ENCODE measurements around the gene PKMYT1.
A peak's percentile ranks its signal among the peaks of the same experiment; 100 is the strongest.

The PKMYT1 gene

GRCh38 chr16:3012246-3012645 is 32.0 kb upstream of the PKMYT1 start:
- H3K4me1 ChIP-seq (ENCODE audit: insufficient read depth, low read length) = peaks cover 52% of the 10 kb centered on the region
- H3K36me3 ChIP-seq (ENCODE audit: insufficient read depth, low read length) = peaks cover 4% of the 10 kb centered on the region; the same call in 1 of the 2 replicates
- peak overlapping the region; percentile 45; the same call in 1 of the 2 replicates for H3K9ac ChIP-seq (ENCODE audit: low read depth, low read length)
- H3K9me3 ChIP-seq (ENCODE audit: control insufficient read depth, insufficient read depth, low read length) = no peaks in the 10 kb centered on the region

- peaks cover 59% of the 10 kb centered on the region for H3K4me1 ChIP-seq (ENCODE audit: insufficient read depth, low read length)
- H3K9ac ChIP-seq (ENCODE audit: low read depth, low read length) = no peak overlapping the region
- H3K9me3 ChIP-seq (ENCODE audit: control insufficient read depth, insufficient read depth, low read length) = no peaks in the 10 kb centered on the region
- peaks cover 4% of the 10 kb centered on the region; the same call in 1 of the 2 replicates for H3K36me3 ChIP-seq (ENCODE audit: insufficient read depth, low read length)
These were observed 30.3 kb upstream of the PKMYT1 start for GRCh38 chr16:3010510-3010909.

- Histone ChIP-seq H3K9me3 (ENCODE audit: control insufficient read depth, insufficient read depth, low read length) (no peaks in the 10 kb centered on the region), H3K36me3 (ENCODE audit: insufficient read depth, low read length) (peaks cover under 1% of the 10 kb centered on the region; the same call in 1 of the 2 replicates), H3K4me1 (ENCODE audit: insufficient read depth, low read length) (peaks cover 59% of the 10 kb centered on the region), H3K9ac (ENCODE audit: low read depth, low read length) (peak overlapping the region; percentile 34)
These were observed 29.5 kb upstream of the PKMYT1 start for GRCh38 chr16:3009568-3010390.

- H3K36me3 ChIP-seq (ENCODE audit: insufficient read depth, low read length) = no peaks in the 10 kb centered on the region
- peak overlapping the region; percentile 34 for H3K9ac ChIP-seq (ENCODE audit: low read depth, low read length)
- no peaks in the 10 kb centered on the region for H3K9me3 ChIP-seq (ENCODE audit: control insufficient read depth, insufficient read depth, low read length)
- H3K4me1 ChIP-seq (ENCODE audit: insufficient read depth, low read length) = peaks cover 50% of the 10 kb centered on the region
These were observed 28.4 kb upstream of the PKMYT1 start for GRCh38 chr16:3008690-3009037.

DNA sequence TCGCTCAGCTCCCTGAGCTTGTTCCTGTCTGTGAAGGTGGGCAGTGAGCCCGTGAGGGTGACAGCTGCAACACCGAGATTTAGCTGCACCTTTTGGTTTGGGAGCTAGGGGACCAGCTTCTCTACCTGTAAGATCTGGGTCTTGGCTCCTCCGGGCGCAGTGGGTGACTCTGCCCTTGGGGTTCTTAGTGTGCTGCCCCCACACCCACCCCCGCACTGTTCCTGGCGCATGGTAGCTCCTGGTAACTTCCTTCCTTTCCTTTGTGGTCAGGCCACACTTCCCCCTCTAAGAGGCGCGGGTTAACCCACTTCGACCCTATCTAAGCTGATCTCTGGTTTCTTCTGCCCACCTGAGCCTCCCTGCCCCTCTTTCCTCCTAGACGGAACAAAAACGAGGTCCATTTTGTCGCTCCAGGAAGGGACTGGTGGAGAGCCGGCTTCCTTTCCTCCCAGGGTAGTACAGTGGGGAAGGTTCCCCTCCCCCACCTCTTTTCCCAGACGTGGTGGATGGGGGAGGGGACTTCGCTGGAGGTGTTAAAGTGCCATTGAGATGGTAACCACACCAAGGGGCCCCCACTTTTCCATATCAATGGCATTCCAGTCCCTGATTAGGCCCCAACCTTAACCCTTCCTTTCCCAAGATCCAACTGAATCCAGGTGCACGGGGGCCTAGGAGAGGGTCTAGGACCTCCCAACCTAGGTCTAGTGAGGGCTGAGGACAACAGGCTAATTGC is 27.9 kb upstream of the PKMYT1 start:
- Histone ChIP-seq H3K9ac (ENCODE audit: low read depth, low read length) (peak overlapping the region; percentile 55), H3K9me3 (ENCODE audit: control insufficient read depth, insufficient read depth, low read length) (no peaks in the 10 kb centered on the region), H3K4me1 (ENCODE audit: insufficient read depth, low read length) (peaks cover 45% of the 10 kb centered on the region), H3K36me3 (ENCODE audit: insufficient read depth, low read length) (no peaks in the 10 kb centered on the region)

DNA sequence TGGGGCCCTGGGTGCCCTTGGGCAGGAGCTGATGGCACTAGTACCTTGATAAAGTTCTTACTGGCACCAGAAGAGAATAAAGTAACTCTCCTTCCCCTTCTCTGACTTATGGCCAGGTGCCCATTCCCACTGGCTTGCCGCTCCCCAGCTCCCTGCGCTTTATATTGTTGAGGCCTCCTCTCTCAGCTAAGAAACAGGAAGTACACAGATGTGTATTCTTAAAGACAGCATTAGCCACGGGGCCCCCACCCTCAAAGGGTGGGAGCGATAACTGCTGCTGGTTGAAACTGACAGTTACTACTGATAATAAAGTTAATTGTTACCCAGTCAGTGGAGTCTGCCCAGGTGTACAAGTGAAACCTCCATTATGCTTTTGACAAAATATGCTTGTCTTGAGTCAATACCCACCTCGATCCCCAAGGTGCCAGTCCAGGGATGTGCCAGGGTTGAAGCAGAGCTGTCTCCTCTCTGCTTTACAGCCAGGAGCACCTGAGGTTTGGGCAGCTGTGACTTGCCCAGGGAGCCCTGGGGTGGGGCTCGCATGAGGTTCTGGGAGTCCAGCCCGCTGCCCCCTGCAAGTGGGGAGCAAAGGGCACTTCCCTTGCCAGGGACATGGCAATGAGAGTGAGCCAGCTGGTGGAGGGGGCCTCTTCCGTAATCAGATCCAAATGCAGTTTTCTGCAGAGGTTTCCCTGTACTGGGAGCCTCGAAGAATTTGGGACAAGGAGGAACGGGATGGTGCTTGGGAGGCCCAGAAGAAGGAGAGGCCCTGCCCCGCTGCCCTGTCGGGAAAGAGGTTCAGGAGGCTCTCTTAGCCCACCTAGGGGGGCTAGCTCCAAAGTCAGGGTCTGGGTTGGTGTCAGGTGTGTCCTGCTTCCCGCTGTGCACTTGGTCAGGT is 27.1 kb upstream of the PKMYT1 start:
- H3K36me3 ChIP-seq (ENCODE audit: insufficient read depth, low read length) = no peaks in the 10 kb centered on the region
- peak overlapping the region; percentile 55 for H3K9ac ChIP-seq (ENCODE audit: low read depth, low read length)
- peaks cover 41% of the 10 kb centered on the region for H3K4me1 ChIP-seq (ENCODE audit: insufficient read depth, low read length)
- H3K9me3 ChIP-seq (ENCODE audit: control insufficient read depth, insufficient read depth, low read length) = no peaks in the 10 kb centered on the region

- Histone ChIP-seq H3K9ac (ENCODE audit: low read depth, low read length) (peak overlapping the region; percentile 71), H3K9me3 (ENCODE audit: control insufficient read depth, insufficient read depth, low read length) (no peaks in the 10 kb centered on the region), H3K36me3 (ENCODE audit: insufficient read depth, low read length) (no peaks in the 10 kb centered on the region), H3K4me1 (ENCODE audit: insufficient read depth, low read length) (peaks cover 25% of the 10 kb centered on the region)
These were observed 24.6 kb upstream of the PKMYT1 start for GRCh38 chr16:3004781-3005284.

GRCh38 chr16:3004319-3004718 is 24.1 kb upstream of the PKMYT1 start:
- Histone ChIP-seq H3K9me3 (ENCODE audit: control insufficient read depth, insufficient read depth, low read length) (no peaks in the 10 kb centered on the region), H3K4me1 (ENCODE audit: insufficient read depth, low read length) (peaks cover 23% of the 10 kb centered on the region), H3K9ac (ENCODE audit: low read depth, low read length) (no peak overlapping the region), H3K36me3 (ENCODE audit: insufficient read depth, low read length) (no peaks in the 10 kb centered on the region)

GRCh38 chr16:3003582-3004270 is 23.5 kb upstream of the PKMYT1 start:
- Histone ChIP-seq H3K36me3 (ENCODE audit: insufficient read depth, low read length) (no peaks in the 10 kb centered on the region), H3K9ac (ENCODE audit: low read depth, low read length) (no peak overlapping the region), H3K4me1 (ENCODE audit: insufficient read depth, low read length) (peaks cover 20% of the 10 kb centered on the region), H3K9me3 (ENCODE audit: control insufficient read depth, insufficient read depth, low read length) (no peaks in the 10 kb centered on the region)

- H3K36me3 ChIP-seq (ENCODE audit: insufficient read depth, low read length) = no peaks in the 10 kb centered on the region
- H3K9ac ChIP-seq (ENCODE audit: low read depth, low read length) = no peak overlapping the region
These were observed 21.1 kb upstream of the PKMYT1 start for GRCh38 chr16:3001316-3001715.

DNA sequence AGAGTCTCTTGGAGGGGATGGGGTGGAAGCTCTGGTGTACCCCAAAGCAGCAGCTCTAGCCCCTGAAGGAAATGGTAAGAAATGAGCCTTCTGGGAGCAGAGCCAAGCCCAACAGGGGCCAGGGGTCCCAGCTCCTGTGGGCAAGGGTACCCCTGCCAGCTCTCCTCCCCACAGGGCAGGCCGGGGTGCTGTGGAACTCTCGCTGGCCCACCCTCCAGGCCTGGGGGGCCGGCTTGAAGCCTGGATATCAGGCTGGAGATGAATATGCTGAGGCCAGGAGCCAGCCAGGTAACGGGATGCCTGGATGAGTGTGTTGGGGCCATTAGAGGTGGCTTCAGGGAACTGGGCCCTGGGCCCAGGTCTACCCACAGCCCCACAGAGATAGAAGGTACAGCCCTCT is 20.3 kb upstream of the PKMYT1 start:
- Histone ChIP-seq H3K36me3 (ENCODE audit: insufficient read depth, low read length) (no peaks in the 10 kb centered on the region), H3K4me1 (ENCODE audit: insufficient read depth, low read length) (peaks cover 6% of the 10 kb centered on the region), H3K9me3 (ENCODE audit: control insufficient read depth, insufficient read depth, low read length) (no peaks in the 10 kb centered on the region), H3K9ac (ENCODE audit: low read depth, low read length) (no peak overlapping the region)

More at GRCh38 chr16:3001316-3001715, 21.1 kb upstream of the PKMYT1 start:
- H3K9me3 ChIP-seq (ENCODE audit: control insufficient read depth, insufficient read depth, low read length) = no peaks in the 10 kb centered on the region
- H3K4me1 ChIP-seq (ENCODE audit: insufficient read depth, low read length) = peaks cover 6% of the 10 kb centered on the region

- no peak overlapping the region for H3K9ac ChIP-seq (ENCODE audit: low read depth, low read length)
These were observed 19.7 kb upstream of the PKMYT1 start for GRCh38 chr16:2999929-3000328.

DNA sequence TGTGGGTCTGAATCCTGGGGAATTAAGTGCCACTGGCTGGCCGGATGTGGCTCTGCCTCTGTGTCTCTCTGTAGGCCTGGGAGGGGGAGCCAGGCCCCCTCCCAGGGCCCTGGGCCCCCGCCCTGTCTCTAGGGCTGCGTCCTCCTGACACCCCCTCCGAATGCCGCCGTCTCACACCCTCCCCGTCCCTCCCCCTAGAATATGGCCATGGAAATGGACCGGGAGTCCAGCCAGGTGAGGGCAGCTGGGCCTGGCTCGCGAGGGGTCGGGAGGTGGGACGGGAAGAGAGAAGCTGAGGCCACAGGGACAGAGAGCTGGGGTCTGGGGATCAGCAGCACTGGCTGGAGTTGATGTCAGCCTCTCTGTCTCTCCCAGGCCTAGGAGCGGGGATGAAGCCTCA is 16.1 kb upstream of the PKMYT1 start:
- H3K9ac ChIP-seq (ENCODE audit: low read depth, low read length) = no peak overlapping the region

More at GRCh38 chr16:2999929-3000328, 19.7 kb upstream of the PKMYT1 start:
- H3K9me3 ChIP-seq (ENCODE audit: control insufficient read depth, insufficient read depth, low read length) = no peaks in the 10 kb centered on the region
- peaks cover 6% of the 10 kb centered on the region for H3K4me1 ChIP-seq (ENCODE audit: insufficient read depth, low read length)
- H3K36me3 ChIP-seq (ENCODE audit: insufficient read depth, low read length) = no peaks in the 10 kb centered on the region

More for the DNA sequence above, 16.1 kb upstream of the PKMYT1 start:
- Histone ChIP-seq H3K36me3 (ENCODE audit: insufficient read depth, low read length) (no peaks in the 10 kb centered on the region), H3K9me3 (ENCODE audit: control insufficient read depth, insufficient read depth, low read length) (no peaks in the 10 kb centered on the region), H3K4me1 (ENCODE audit: insufficient read depth, low read length) (peaks cover 7% of the 10 kb centered on the region)

Measured in ES-I3 (cell line).